Endothelial cell of umbilical vein (primary cell): ENCODE results near the gene FAM161A. TPM values are rescaled to one million over a fixed set of nuclear protein-coding genes. Genes with fewer than 3 reads are reported as not detected.

Experiments
- BruUV-seq: library from RNA; stranded (reverse); fragments of 400-500 nt; replicated peaks from 2 replicates; lab custom pipeline; 2021; lab: Mats Ljungman, UMichigan
- CTCF ChIA-PET: fragments of 300-600, 350-600 bp; sonication (Branson Sonifier 250); formaldehyde crosslinking; loops from one replicate; lab custom pipeline; 2021; ENCODE audit warnings: antibody characterized with exemption, inconsistent platforms; lab: Charles Lee
- POLR2A ChIA-PET: fragments of 300-600, 350-600 bp; sonication (Branson Sonifier 250); formaldehyde crosslinking; loops from one replicate; lab custom pipeline; 2021; ENCODE audit warnings: antibody characterized with exemption, inconsistent platforms; lab: Charles Lee
- DNase-seq: peaks from one replicate; pipeline ENCODE4 v3.0.0-alpha.2; 2011; ENCODE audit warnings: low read depth, low spot score
- FAIRE-seq: peaks from 2 replicates; lab custom pipeline; 2011; peaks lifted over from hg19 to GRCh38; lab: Jason Lieb, UNC
- H2AFZ ChIP-seq: 2 replicates; pipeline ENCODE4 v1.6.0; 2012; ENCODE audit warnings: low read depth, low read length, control low read depth, inconsistent platforms
- H3K27ac ChIP-seq: 2 replicates; pipeline ENCODE4 v1.5.1; 2011; ENCODE audit warnings: low read depth, mild to moderate bottlenecking, control low read depth, low read length, moderate library complexity; ENCODE audit not compliant: insufficient read depth
- H3K27me3 ChIP-seq, 2 experiments: 2 replicates each; pipeline versions ENCODE4 v1.6.0 to v1.6.1; 2011; ENCODE audit warnings: low read length in 2 of 2, mixed read lengths in 1 of 2; ENCODE audit not compliant: control insufficient read depth in 2 of 2, insufficient read depth in 2 of 2
- H3K36me3 ChIP-seq, 2 experiments: 2 replicates in 1 of 2; 3 replicates in 1 of 2; pipeline ENCODE4 v1.5.1; 2011; ENCODE audit warnings: low read length in 2 of 2, mild to moderate bottlenecking in 1 of 2, moderate library complexity in 1 of 2; ENCODE audit not compliant: control insufficient read depth in 2 of 2, insufficient read depth in 2 of 2; ENCODE audit errors: extremely low read depth in 1 of 2
- H3K4me1 ChIP-seq: 3 replicates; pipeline ENCODE4 v1.5.1; 2011; ENCODE audit warnings: mild to moderate bottlenecking, low read length; ENCODE audit not compliant: control insufficient read depth, insufficient read depth; ENCODE audit errors: extremely low read depth
- H3K4me2 ChIP-seq: 2 replicates; pipeline ENCODE4 v1.6.1; 2011; ENCODE audit warnings: low read length, control low read depth, mixed read lengths; ENCODE audit not compliant: insufficient read depth
- H3K4me3 ChIP-seq, 3 experiments: fragments of 200-600 bp in 1 of 3; sonication (generic), shearing (Covaris generic) in 1 of 3; replicated peaks in 1 of 3; 2 replicates each; pipeline ENCODE4 v1.5.1; 2011 to 2016; ENCODE audit warnings: control low read depth in 3 of 3, low read length in 3 of 3, mild to moderate bottlenecking in 2 of 3, inconsistent platforms in 1 of 3, low read depth in 1 of 3, moderate library complexity in 1 of 3; ENCODE audit not compliant: insufficient read depth in 1 of 3
- H3K79me2 ChIP-seq: 2 replicates; pipeline ENCODE4 v1.6.0; 2012; ENCODE audit warnings: low read length, inconsistent platforms; ENCODE audit not compliant: control insufficient read depth, insufficient read depth
- H3K9ac ChIP-seq: replicated peaks from 2 replicates; pipeline ENCODE3; 2011; ENCODE audit warnings: low read length, control low read depth; ENCODE audit not compliant: insufficient read depth; ENCODE audit errors: extremely low read depth
- H3K9me1 ChIP-seq: replicated peaks from 3 replicates; pipeline ENCODE4 v1.6.0; 2011; ENCODE audit warnings: mild to moderate bottlenecking, low read length; ENCODE audit not compliant: control insufficient read depth, insufficient read depth; ENCODE audit errors: extremely low read depth
- H3K9me3 ChIP-seq: replicated peaks from 2 replicates; pipeline ENCODE4 v1.5.1; 2012; ENCODE audit warnings: low read length, inconsistent platforms; ENCODE audit not compliant: control insufficient read depth, insufficient read depth
- H4K20me1 ChIP-seq: replicated peaks from 2 replicates; pipeline ENCODE3; 2011; ENCODE audit warnings: mild to moderate bottlenecking, low read length; ENCODE audit not compliant: control insufficient read depth, insufficient read depth; ENCODE audit errors: extremely low read depth
- CTCF ChIP-seq, 2 donors: IDR thresholded peaks; 1 replicate in 1 of 2; 2 replicates in 1 of 2; pipeline ENCODE4 v1.5.1; 2011; ENCODE audit warnings: low read length in 2 of 2, mild to moderate bottlenecking in 2 of 2, moderate library complexity in 2 of 2, control low read depth in 1 of 2, inconsistent platforms in 1 of 2, low read depth in 1 of 2; ENCODE audit not compliant: insufficient read depth in 1 of 2; ENCODE audit errors: extremely low read depth in 1 of 2
- EZH2 ChIP-seq: IDR thresholded peaks from 2 replicates; pipeline ENCODE4 v1.6.1; 2012; ENCODE audit warnings: borderline replicate concordance, low read depth, mild to moderate bottlenecking, moderate library complexity, low read length, inconsistent platforms; ENCODE audit not compliant: severe bottlenecking
- FOS ChIP-seq: IDR thresholded peaks from 2 replicates; pipeline ENCODE4 v1.6.1; 2011; ENCODE audit warnings: mild to moderate bottlenecking, low read length, moderate library complexity, borderline replicate concordance; ENCODE audit not compliant: insufficient read depth
- GATA2 ChIP-seq: IDR thresholded peaks from 2 replicates; pipeline ENCODE4 v1.7.0; 2011; ENCODE audit warnings: low read depth, mild to moderate bottlenecking, moderate library complexity, mixed read lengths, low read length; ENCODE audit not compliant: insufficient read length, insufficient read depth
- JUN ChIP-seq: IDR thresholded peaks from 2 replicates; pipeline ENCODE4 v1.6.1; 2011; ENCODE audit warnings: borderline replicate concordance, low read depth; ENCODE audit not compliant: insufficient read length, insufficient read depth
- MAX ChIP-seq: IDR thresholded peaks from 2 replicates; pipeline ENCODE4 v1.6.1; 2011; ENCODE audit not compliant: insufficient read depth, insufficient read length
- MYC ChIP-seq: IDR thresholded peaks from one replicate; pipeline ENCODE4 v1.6.1; 2011; ENCODE audit warnings: mild to moderate bottlenecking, low read depth, low read length
- POLR2A ChIP-seq: IDR thresholded peaks from 2 replicates; pipeline ENCODE4 v1.6.1; 2012; ENCODE audit warnings: low read depth, mild to moderate bottlenecking, control low read depth, low read length
- POLR2AphosphoS5 ChIP-seq: IDR thresholded peaks from 2 replicates; pipeline ENCODE4 v1.6.1; 2012; ENCODE audit warnings: low read depth, mild to moderate bottlenecking, control low read depth, low read length, moderate library complexity; ENCODE audit not compliant: insufficient read depth
- dilution Hi-C: fragments of 300-500 bp; cut with MboI; formaldehyde crosslinking; loops from one replicate; pipeline ENCODE4 v1.15.0; 2019; ENCODE audit warnings: low sequenced_read_pairs; ENCODE audit not compliant: extremely low pct_ligation_motif_present
- intact Hi-C: fragments of 100-400 bp; cut with micrococcal nuclease; formaldehyde crosslinking; loops from one replicate; pipeline ENCODE4 v1.10.0; 2022
- polyA plus RNA-seq, 4 experiments: library from polyadenylated mRNA; depleted of rRNA in 3 of 4; stranded (reverse) in 3 of 4; unstranded in 1 of 4; fragments of >200 nt; gene quantifications; 2 replicates each; pipeline versions ENCODE4 v1.2.1 to v1.2.3, GENCODE V29; 2011 to 2012; ENCODE audit warnings: missing spikeins in 1 of 4
- total RNA-seq: library from RNA; stranded (reverse); gene quantifications from 2 replicates; pipeline ENCODE4 v1.2.3, GENCODE V29; 2021

Gene FAM161A
- total and polyA plus RNA-seq, 2 donors (not counting 3 experiments of a cell fraction or from before 2014, with no cell fraction given): 0.81 to 6.1 TPM

GRCh38 chr2:61822255-61822654 lies 31.6 kb downstream of the FAM161A start:
- no peaks in the 10 kb centered on the region for H3K36me3 ChIP-seq
- dilution Hi-C loops: no loop called here
- CTCF ChIA-PET: no interaction called here
- H3K4me3 ChIP-seq: no peak overlapping the region
- no peaks in the 10 kb centered on the region for H3K9me1 ChIP-seq
- TF ChIP-seq CTCF (IDR thresholded peaks at IDR 0.05; ENCODE audit: extremely low read depth in 1 of 2, insufficient read depth in 1 of 2, low read depth in 1 of 2, low read length in 2 of 2): no peak
- POLR2A ChIA-PET: no interaction called here
- no peaks in the 10 kb centered on the region for H3K9me3 ChIP-seq
- no peak for FAIRE-seq
- H3K9ac ChIP-seq: no peak overlapping the region
- H3K4me1 ChIP-seq: no peaks in the 10 kb centered on the region
- H3K27me3 ChIP-seq: peaks cover 0 to 4% of the 10 kb centered on the region in 2 experiments
- H3K27ac ChIP-seq: no peak overlapping the region
- intact Hi-C loops: no loop called here
- H3K4me2 ChIP-seq: no peak overlapping the region
- no TSS peak for BruUV-seq
- H3K79me2 ChIP-seq: no peaks in the 10 kb centered on the region
- H4K20me1 ChIP-seq: no peaks in the 10 kb centered on the region
- H2AFZ ChIP-seq: no peak overlapping the region
- DNase-seq: no peak

- dilution Hi-C loops: no loop called here
Measured at GRCh38 chr2:61816480-61817355, 37.1 kb downstream of the FAM161A start.

More at GRCh38 chr2:61816480-61817355, 37.1 kb downstream of the FAM161A start:
- no peaks in the 10 kb centered on the region for H3K9me3 ChIP-seq
- H3K9me1 ChIP-seq: no peaks in the 10 kb centered on the region
- CTCF ChIA-PET: no interaction called here
- H3K4me2 ChIP-seq: no peak overlapping the region
- TF ChIP-seq EZH2 (no peak), MYC (no peak), FOS (no peak), MAX (no peak), GATA2 (no peak), POLR2A (no peak), CTCF (IDR thresholded peaks at IDR 0.05; ENCODE audit: extremely low read depth in 1 of 2, insufficient read depth in 1 of 2, low read depth in 1 of 2, low read length in 2 of 2) (no peak), POLR2AphosphoS5 (no peak), JUN (no peak)
- no peaks in the 10 kb centered on the region for H4K20me1 ChIP-seq
- no peak overlapping the region for H3K9ac ChIP-seq
- DNase-seq: no peak
- no peaks in the 10 kb centered on the region for H3K79me2 ChIP-seq
- H3K27me3 ChIP-seq: peaks cover 4 to 5% of the 10 kb centered on the region in 2 experiments
- no TSS peak for BruUV-seq
- intact Hi-C loops: no loop called here
- no peak for FAIRE-seq
- H3K4me3 ChIP-seq: no peak overlapping the region
- no peak overlapping the region for H2AFZ ChIP-seq
- no peaks in the 10 kb centered on the region for H3K36me3 ChIP-seq
- POLR2A ChIA-PET: no interaction called here
- H3K4me1 ChIP-seq: no peaks in the 10 kb centered on the region
- no peak overlapping the region for H3K27ac ChIP-seq
